ENCODE measurements around the gene GNPAT.
"Not testable (repeated sequence)": the region's sequence is repeated elsewhere in the genome, so short reads cannot be mapped to it uniquely, and the experiment has no call there.

The GNPAT gene
- total RNA-seq: 34.0 reads per million, percentile 59 among the genes with 10 or more reads in this experiment

DNA sequence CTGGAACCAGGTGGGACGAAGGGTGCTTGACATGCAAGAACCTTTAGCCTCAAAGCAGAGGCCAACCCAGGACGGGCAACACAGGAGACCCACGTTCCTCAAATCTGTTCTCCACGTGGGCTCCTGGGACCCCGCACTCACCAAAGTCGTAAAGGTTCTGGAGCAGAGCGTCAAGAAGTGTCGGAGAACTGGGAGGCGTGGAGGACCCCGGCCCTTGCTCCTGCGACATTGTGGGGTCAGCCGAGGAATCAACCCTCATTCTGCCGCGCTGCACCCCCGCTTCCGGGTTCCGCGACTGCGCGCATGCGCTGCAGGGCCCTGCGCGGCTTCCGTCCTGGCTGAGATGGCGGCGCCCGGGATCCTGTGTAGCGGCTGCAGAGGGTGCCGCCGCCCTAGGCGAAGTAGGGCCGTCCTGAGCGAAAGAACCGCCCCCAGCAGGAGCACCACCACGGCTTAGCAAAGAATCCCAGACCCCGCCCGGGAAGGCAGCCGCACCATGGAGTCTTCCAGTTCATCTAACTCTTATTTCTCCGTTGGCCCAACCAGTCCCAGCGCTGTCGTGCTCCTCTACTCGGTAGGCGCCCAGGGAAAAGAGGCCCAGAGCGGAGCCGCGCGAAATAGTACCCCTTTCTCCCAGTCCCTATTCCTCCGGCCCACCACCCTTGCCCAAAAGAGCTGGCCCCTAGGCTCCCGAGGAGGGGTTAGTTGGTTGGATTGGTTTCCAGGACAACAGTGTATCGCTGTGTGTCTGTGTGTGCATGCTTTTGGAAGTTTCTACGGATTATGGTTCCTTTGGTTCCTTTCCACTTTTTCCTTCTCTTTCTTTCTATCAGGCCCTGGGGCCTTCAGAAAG lies at the start of gene GNPAT:
TSS of gene GNPAT (plus strand) at position 330 of the 853 bp plus-strand sequence. CDS start at position 497, 167 bp downstream.
- peak; percentile 88 for DNase-seq

GRCh38 chr1:231192620-231193163 lies 48.3 kb upstream of the GNPAT start:
- no peak for DNase-seq

GRCh38 chr1:231193710-231194340 lies 47.2 kb upstream of the GNPAT start:
- DNase-seq: no peak

- DNase-seq: no peak
These were observed 46.6 kb upstream of the GNPAT start for GRCh38 chr1:231194476-231194842.

DNA sequence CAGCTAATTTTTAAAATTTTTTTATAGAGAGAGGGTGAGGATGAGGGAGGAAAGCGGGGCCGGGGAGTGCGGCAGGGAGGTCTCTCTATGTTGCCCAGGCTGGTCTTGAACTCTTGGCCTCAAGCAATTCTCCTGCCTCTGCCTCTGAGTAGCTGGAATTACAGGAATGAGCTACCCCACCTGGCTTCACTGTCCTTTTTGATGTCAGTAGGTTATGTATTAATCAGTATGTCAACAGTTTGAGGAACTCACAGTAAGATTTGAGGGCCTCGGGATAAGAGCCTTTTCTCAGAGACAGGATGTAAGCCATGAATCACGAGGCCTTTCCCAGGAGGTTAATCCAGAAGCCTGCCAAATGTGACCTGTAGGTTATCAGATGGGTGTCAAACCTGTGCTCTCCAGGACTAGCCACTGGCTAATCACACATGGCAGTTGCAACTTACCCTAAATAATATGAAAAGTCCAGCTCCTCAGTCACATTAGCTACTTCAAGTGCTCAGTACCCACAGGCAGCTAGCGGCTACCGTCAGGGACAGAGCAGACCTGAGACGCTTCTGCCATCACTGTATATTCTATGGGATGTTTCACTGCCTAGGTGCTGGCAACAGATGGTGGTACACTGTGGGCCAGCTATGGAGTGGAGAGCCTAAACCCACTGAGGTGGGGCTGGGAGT lies 46.0 kb upstream of the GNPAT start:
- DNase-seq: no peak

GRCh38 chr1:231196307-231196706 lies 44.7 kb upstream of the GNPAT start:
- no peak for DNase-seq

DNA sequence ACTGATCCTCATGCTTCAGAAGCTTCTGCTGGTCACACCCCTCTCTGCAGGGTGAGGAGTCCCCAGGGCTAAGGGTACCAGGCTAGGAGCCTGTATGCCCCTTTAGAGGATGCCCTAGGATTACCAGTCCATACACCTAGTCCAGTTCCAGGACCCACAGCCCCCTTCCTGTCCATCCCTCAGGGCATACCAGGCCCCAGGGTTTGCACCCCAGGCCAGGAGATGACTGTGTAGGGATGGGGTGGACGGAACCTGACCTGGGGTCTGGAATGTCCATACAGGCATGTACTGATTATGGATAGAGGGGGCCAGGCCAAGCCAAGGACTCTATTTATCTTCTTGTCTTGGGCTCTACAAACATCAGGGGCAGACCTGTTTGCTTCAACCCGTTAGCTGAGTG lies 44.3 kb upstream of the GNPAT start:
- DNase-seq: no peak

GRCh38 chr1:231199868-231200267 lies 41.1 kb upstream of the GNPAT start:
- no peak for DNase-seq

- no peak for DNase-seq
These were observed 40.5 kb upstream of the GNPAT start for GRCh38 chr1:231200388-231201031.

- no peak for DNase-seq
These were observed 39.5 kb upstream of the GNPAT start for GRCh38 chr1:231201375-231201978.

- DNase-seq: no peak
These were observed 38.9 kb upstream of the GNPAT start for GRCh38 chr1:231201979-231202633.

- no peak for DNase-seq
These were observed 37.6 kb upstream of the GNPAT start for GRCh38 chr1:231203259-231204057.

GRCh38 chr1:231206856-231207255 lies 34.2 kb upstream of the GNPAT start:
- no peak for DNase-seq

- DNase-seq: no peak
These were observed 33.6 kb upstream of the GNPAT start for GRCh38 chr1:231207437-231207836.

GRCh38 chr1:231208980-231209379 lies 32.0 kb upstream of the GNPAT start:
- no peak for DNase-seq

GRCh38 chr1:231209531-231209930 lies 31.5 kb upstream of the GNPAT start:
- DNase-seq: no peak

DNA sequence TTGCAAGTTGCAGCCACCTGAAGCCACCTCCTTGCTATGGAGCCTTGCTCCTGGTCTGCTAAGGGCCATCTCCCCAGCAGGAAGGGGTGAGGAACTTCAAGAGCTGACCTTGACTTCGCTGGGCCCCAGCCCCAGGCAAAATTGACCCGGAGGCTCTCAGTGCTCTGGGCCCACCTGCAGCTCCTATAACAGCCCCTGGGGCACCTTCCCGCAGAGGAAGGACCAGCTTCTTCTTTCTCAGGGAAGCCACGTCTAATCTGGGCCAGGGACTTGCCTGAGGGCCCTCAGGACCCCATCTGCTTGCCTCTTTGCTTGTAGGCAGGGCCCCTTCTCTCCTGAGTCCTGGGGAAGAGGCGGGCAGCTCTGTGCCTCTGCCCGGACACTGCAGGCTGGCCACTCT lies 30.9 kb upstream of the GNPAT start:
- DNase-seq: no peak

- peak; percentile 81 for DNase-seq
These were observed 29.8 kb upstream of the GNPAT start for GRCh38 chr1:231211005-231211857.

DNA sequence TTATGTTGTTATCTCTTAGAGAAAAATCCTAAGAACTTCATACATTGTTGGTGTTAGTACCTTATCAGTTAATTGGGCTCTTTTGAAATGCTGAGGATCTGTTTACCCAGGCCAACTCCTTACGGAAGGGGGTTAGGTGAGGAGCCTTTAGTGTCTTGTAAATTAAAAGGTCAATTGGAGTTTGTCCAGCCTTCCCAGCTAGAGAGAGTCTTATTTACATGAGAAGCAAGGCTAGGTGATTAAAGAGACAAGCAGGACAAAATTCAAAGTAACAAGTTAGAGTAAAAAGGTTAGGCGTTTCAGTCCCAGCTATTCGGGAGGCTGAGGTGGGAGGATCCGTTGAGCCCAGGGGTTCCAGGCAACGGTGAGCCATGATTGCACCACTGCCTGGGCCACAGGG lies 28.7 kb upstream of the GNPAT start:
- DNase-seq: not testable (repeated sequence)
